GM12878 (cell line): ENCODE data around the gene RNF169.

Experiments
- CBX3 ChIP-seq: fragments of 200-600 bp; sonication (generic); IDR thresholded peaks from 2 replicates; pipeline ENCODE4 v1.6.1; 2016; ENCODE audit warnings: low read depth, borderline replicate concordance
- ETV6 ChIP-seq, 2 experiments: fragments of 450-650 bp in 1 of 2; IDR thresholded peaks in 1 of 2; conservative IDR thresholded peaks in 1 of 2; 2 replicates each; pipeline ENCODE4 v1.6.1; 2014; ENCODE audit warnings: antibody characterized with exemption in 1 of 2, borderline replicate concordance in 1 of 2, low read depth in 1 of 2, mild to moderate bottlenecking in 1 of 2, moderate library complexity in 1 of 2
- TF ChIP-seq, protein P1 (sequence below): fragments of 450-650 bp; formaldehyde crosslinking; IDR thresholded peaks from 2 replicates; pipeline ENCODE4 v1.4.0; 2020; ENCODE audit warnings: mild to moderate bottlenecking, moderate library complexity
- TF ChIP-seq, protein P2 (sequence below), 3 experiments: IDR thresholded peaks in 2 of 3; conservative IDR thresholded peaks in 1 of 3; 2 replicates each; pipeline ENCODE4 v1.5.1; 2011; ENCODE audit warnings: low read depth in 3 of 3, low read length in 3 of 3, mild to moderate bottlenecking in 3 of 3, control low read depth in 2 of 3, moderate library complexity in 2 of 3, inconsistent platforms in 1 of 3, mixed read lengths in 1 of 3; ENCODE audit not compliant: control insufficient read depth in 2 of 3, insufficient read depth in 1 of 3; ENCODE audit errors: extremely low read depth in 1 of 3

DNA sequence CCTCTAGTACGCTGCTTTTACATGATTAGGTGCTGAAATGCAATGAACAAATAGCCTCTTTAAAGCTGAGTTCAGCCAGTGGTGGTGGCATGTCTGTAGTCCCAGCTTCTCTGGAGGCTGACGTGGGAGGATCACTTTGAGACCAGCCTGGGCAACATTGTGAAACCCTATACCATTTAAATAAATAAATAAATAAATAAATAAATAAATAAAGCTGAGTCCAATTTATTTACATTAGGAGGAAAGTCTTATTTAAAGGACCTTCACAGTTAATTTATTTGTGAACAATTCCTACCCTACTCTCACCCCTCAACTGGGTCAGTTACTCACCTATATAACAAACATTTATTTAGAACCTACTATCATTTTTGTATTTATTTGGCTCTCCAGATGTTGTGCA is 12.6 kb upstream of the RNF169 start:
- TF ChIP-seq CBX3 (no peak), ETV6 (conservative IDR thresholded peaks at IDR 0.05 in 1 of 2, IDR thresholded peaks at IDR 0.05 in 1 of 2; ENCODE audit: borderline replicate concordance in 1 of 2, low read depth in 1 of 2) (no peak)
- TF ChIP-seq, protein P1, sequence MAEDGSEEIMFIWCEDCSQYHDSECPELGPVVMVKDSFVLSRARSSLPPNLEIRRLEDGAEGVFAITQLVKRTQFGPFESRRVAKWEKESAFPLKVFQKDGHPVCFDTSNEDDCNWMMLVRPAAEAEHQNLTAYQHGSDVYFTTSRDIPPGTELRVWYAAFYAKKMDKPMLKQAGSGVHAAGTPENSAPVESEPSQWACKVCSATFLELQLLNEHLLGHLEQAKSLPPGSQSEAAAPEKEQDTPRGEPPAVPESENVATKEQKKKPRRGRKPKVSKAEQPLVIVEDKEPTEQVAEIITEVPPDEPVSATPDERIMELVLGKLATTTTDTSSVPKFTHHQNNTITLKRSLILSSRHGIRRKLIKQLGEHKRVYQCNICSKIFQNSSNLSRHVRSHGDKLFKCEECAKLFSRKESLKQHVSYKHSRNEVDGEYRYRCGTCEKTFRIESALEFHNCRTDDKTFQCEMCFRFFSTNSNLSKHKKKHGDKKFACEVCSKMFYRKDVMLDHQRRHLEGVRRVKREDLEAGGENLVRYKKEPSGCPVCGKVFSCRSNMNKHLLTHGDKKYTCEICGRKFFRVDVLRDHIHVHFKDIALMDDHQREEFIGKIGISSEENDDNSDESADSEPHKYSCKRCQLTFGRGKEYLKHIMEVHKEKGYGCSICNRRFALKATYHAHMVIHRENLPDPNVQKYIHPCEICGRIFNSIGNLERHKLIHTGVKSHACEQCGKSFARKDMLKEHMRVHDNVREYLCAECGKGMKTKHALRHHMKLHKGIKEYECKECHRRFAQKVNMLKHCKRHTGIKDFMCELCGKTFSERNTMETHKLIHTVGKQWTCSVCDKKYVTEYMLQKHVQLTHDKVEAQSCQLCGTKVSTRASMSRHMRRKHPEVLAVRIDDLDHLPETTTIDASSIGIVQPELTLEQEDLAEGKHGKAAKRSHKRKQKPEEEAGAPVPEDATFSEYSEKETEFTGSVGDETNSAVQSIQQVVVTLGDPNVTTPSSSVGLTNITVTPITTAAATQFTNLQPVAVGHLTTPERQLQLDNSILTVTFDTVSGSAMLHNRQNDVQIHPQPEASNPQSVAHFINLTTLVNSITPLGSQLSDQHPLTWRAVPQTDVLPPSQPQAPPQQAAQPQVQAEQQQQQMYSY, result no peak
- TF ChIP-seq, protein P2, sequence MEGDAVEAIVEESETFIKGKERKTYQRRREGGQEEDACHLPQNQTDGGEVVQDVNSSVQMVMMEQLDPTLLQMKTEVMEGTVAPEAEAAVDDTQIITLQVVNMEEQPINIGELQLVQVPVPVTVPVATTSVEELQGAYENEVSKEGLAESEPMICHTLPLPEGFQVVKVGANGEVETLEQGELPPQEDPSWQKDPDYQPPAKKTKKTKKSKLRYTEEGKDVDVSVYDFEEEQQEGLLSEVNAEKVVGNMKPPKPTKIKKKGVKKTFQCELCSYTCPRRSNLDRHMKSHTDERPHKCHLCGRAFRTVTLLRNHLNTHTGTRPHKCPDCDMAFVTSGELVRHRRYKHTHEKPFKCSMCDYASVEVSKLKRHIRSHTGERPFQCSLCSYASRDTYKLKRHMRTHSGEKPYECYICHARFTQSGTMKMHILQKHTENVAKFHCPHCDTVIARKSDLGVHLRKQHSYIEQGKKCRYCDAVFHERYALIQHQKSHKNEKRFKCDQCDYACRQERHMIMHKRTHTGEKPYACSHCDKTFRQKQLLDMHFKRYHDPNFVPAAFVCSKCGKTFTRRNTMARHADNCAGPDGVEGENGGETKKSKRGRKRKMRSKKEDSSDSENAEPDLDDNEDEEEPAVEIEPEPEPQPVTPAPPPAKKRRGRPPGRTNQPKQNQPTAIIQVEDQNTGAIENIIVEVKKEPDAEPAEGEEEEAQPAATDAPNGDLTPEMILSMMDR (IDR thresholded peaks at IDR 0.05 in 2 of 3, conservative IDR thresholded peaks at IDR 0.05 in 1 of 3; ENCODE audit: control insufficient read depth in 2 of 3, extremely low read depth in 1 of 3, insufficient read depth in 1 of 3, low read depth in 3 of 3, low read length in 3 of 3), result no peak
